Lung (tissue), 12 donors: ENCODE data around the gene OSBPL9. TPM values are rescaled to one million over a fixed set of nuclear protein-coding genes. Genes with fewer than 3 reads are reported as not detected.
"Not testable (repeated sequence)": the region's sequence is repeated elsewhere in the genome, so short reads cannot be mapped to it uniquely, and the experiment has no call there.

Experiments used
- ATAC-seq: fragments of 200-7000 bp; cut with Tn5 transposase; one replicate; pipeline ENCODE4 v1.9.1; 2020; ENCODE audit warnings: moderate number of reproducible peaks; ENCODE audit not compliant: insufficient read depth, low FRiP score
- DNase-seq, 3 donors: peaks; one replicate each; pipeline ENCODE4 v3.0.0-alpha.2; 2013 to 2017
- H3K27ac ChIP-seq, 2 donors: one replicate each; pipeline ENCODE4 v1.5.1; 2013; ENCODE audit warnings: mild to moderate bottlenecking in 2 of 2, moderate library complexity in 2 of 2, control low read depth in 1 of 2, inconsistent platforms in 1 of 2, low read depth in 1 of 2, low read length in 1 of 2
- H3K27me3 ChIP-seq, 3 donors: one replicate each; pipeline ENCODE4 v1.5.1; 2013; ENCODE audit warnings: low read length in 2 of 3; ENCODE audit not compliant: control insufficient read depth in 3 of 3, insufficient read depth in 3 of 3
- H3K36me3 ChIP-seq, 4 donors: one replicate each; pipeline ENCODE4 v1.5.1; 2013; ENCODE audit warnings: low read length in 4 of 4, mild to moderate bottlenecking in 1 of 4, moderate library complexity in 1 of 4; ENCODE audit not compliant: control insufficient read depth in 4 of 4, insufficient read depth in 4 of 4
- H3K4me1 ChIP-seq, 5 donors: one replicate each; pipeline ENCODE4 v1.5.1; 2013; ENCODE audit warnings: low read length in 5 of 5, mild to moderate bottlenecking in 2 of 5, moderate library complexity in 1 of 5; ENCODE audit not compliant: control insufficient read depth in 5 of 5, insufficient read depth in 5 of 5
- H3K4me3 ChIP-seq: one replicate; pipeline ENCODE4 v1.5.1; 2013; ENCODE audit warnings: mild to moderate bottlenecking, control low read depth, moderate library complexity
- H3K9ac ChIP-seq, 2 donors: one replicate each; pipeline ENCODE4 v1.5.1; 2013; ENCODE audit warnings: low read length in 2 of 2, control low read depth in 1 of 2; ENCODE audit not compliant: insufficient read depth in 1 of 2
- H3K9me3 ChIP-seq, 4 donors: one replicate each; pipeline ENCODE4 v1.5.1; 2013; ENCODE audit warnings: low read length in 3 of 4, mild to moderate bottlenecking in 1 of 4, moderate library complexity in 1 of 4; ENCODE audit not compliant: control insufficient read depth in 4 of 4, insufficient read depth in 3 of 4
- WGBS, 2 donors: extraction: QIAGEN DNeasy Blood & Tissue Kit; methylation state at CpG; one replicate each; pipeline ENCODE4 v1.1.7; 2013; 5-methylcytosine and 5-hydroxymethylcytosine counted together
- polyA plus RNA-seq, 2 donors: library from polyadenylated mRNA; stranded (reverse); fragments of 200-250 nt; gene quantifications; one replicate each; pipeline ENCODE4 v1.2.1, GENCODE V29; 2013
- total RNA-seq, 2 donors: library from RNA; depleted of rRNA in 1 of 2; stranded (reverse); fragments of >200 nt in 1 of 2; gene quantifications; one replicate each; pipeline ENCODE4 v1.2.1, GENCODE V29; 2014 to 2021
- TF ChIP-seq, protein P1 (sequence below): IDR thresholded peaks from 2 replicates; pipeline ENCODE4 v1.5.1; 2012; ENCODE audit warnings: mild to moderate bottlenecking; ENCODE audit errors: control extremely low read depth, extremely low read depth
- donor health status: control.
- donor health status: control.
- donor health status: Bipolar disorder and iron deficiency.
- donor health status: healthy.
- donor health status: DM: yes; HTN: yes; CAD: no.

Gene OSBPL9
- total and polyA plus RNA-seq, 4 donors: 36.8 to 135 (median 72.4) TPM

DNA sequence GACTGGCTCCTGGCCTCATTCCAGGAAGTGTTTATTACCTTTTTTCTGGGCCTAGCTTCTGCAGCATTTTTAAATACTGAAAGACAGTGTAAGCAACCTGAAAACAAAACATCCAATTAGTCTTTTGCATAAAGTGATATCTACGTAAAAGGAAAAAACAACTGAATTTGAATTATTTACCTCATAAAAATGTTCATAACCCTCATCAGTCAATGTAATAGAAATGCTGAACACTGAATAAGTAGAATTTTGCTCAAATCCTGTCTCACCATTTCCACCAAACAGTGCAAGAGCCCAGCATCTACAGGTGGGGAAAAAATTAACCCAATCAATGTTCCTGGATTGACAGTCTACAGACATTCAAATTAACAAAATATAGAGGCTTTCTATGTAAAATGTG, 197.6 kb downstream of the OSBPL9 start:
- no peaks in the 10 kb centered on the region for H3K4me1 ChIP-seq
- H3K9ac ChIP-seq: no peak overlapping the region
- TF ChIP-seq, protein P1, sequence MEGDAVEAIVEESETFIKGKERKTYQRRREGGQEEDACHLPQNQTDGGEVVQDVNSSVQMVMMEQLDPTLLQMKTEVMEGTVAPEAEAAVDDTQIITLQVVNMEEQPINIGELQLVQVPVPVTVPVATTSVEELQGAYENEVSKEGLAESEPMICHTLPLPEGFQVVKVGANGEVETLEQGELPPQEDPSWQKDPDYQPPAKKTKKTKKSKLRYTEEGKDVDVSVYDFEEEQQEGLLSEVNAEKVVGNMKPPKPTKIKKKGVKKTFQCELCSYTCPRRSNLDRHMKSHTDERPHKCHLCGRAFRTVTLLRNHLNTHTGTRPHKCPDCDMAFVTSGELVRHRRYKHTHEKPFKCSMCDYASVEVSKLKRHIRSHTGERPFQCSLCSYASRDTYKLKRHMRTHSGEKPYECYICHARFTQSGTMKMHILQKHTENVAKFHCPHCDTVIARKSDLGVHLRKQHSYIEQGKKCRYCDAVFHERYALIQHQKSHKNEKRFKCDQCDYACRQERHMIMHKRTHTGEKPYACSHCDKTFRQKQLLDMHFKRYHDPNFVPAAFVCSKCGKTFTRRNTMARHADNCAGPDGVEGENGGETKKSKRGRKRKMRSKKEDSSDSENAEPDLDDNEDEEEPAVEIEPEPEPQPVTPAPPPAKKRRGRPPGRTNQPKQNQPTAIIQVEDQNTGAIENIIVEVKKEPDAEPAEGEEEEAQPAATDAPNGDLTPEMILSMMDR: no peak
- DNase-seq (no peak), ATAC-seq (no peak)
- 96 to 100% methylated on average over 1 of the region's 1 CpG for WGBS, 2 donors
- H3K4me3 ChIP-seq: no peak overlapping the region
- H3K27me3 ChIP-seq: no peaks in the 10 kb centered on the region
- H3K36me3 ChIP-seq: peaks cover 4 to 35% (median 14%) of the 10 kb centered on the region in 4 donors
- no peak overlapping the region for H3K27ac ChIP-seq
- no peaks in the 10 kb centered on the region for H3K9me3 ChIP-seq

DNA sequence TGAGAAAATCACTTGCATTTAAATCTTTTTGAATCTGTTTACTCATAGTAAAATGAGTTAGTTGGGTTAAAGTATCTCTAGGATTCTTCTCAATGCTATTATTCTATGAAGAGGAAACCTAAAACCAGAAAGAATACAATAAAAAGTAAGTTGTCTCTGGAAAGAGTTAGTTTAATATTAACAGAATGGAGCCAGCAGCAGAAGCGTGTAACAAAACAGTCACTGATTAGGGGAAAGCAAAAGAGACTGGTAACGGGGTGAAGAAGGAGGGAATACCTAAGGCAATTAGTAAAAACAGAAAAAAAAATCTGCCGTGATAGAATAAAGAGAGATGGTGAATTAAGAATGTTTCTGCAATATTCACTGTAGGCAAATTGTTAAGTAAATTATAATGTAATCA, 201.6 kb downstream of the OSBPL9 start:
- ATAC-seq: no peak
- no peaks in the 10 kb centered on the region for H3K4me1 ChIP-seq
- H3K9ac ChIP-seq: no peak overlapping the region
- no peaks in the 10 kb centered on the region for H3K9me3 ChIP-seq
- no peak overlapping the region for H3K27ac ChIP-seq
- no peak for DNase-seq
- 93% methylated on average over 3 of the region's 3 CpGs for WGBS, 2 donors
- TF ChIP-seq, protein P1: no peak
- H3K27me3 ChIP-seq: no peaks in the 10 kb centered on the region
- H3K4me3 ChIP-seq: no peak overlapping the region
- peaks cover 6 to 28% (median 8%) of the 10 kb centered on the region in 4 donors for H3K36me3 ChIP-seq

DNA sequence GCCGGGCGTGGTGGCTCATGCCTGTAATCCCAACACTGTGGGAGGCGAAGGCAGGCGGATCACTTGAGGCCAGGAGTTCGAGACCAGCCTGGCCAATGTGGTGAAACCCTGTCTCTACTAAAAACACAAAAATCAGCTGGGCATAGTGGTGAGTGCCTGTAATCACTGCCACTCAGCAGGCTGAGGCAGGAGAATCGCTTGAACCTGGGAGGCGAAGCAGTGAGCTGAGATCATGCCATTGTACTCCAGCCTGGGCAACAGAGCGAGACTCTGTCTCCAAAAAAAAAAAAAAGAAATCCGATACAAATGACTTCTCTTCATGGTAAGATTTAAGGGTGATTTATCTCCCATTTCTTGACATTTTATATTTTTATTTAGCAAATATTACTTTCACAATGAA, 202.1 kb downstream of the OSBPL9 start:
- ATAC-seq, H3K4me1 ChIP-seq, H3K27me3 ChIP-seq, H3K9me3 ChIP-seq, H3K27ac ChIP-seq, H3K4me3 ChIP-seq, DNase-seq, H3K9ac ChIP-seq: not testable (repeated sequence)
- 97 to 98% methylated on average over 9 of the region's 9 CpGs for WGBS, 2 donors
- peaks cover 6 to 25% (median 8%) of the 10 kb centered on the region in 4 donors for H3K36me3 ChIP-seq

- H3K4me3 ChIP-seq: no peak overlapping the region
- no peaks in the 10 kb centered on the region for H3K9me3 ChIP-seq
- no peaks in the 10 kb centered on the region for H3K4me1 ChIP-seq
- H3K9ac ChIP-seq: no peak overlapping the region
- H3K27ac ChIP-seq: no peak overlapping the region
- ATAC-seq (no peak), DNase-seq (no peak)
- peaks cover 6 to 23% (median 10%) of the 10 kb centered on the region in 4 donors for H3K36me3 ChIP-seq
- no peaks in the 10 kb centered on the region for H3K27me3 ChIP-seq
- TF ChIP-seq, protein P1: no peak
- 95 to 100% methylated on average over 1 of the region's 1 CpG for WGBS, 2 donors
Observed at GRCh38 chr1:51819810-51820209, 202.9 kb downstream of the OSBPL9 start.
